ENCODE data around the gene SALL4.

- no peak for TF ChIP-seq SNAI2 (CRISPR knock-in tag; IDR thresholded peaks at IDR 0.05)
- no peak for TF ChIP-seq ARNTL (CRISPR knock-in tag; IDR thresholded peaks at IDR 0.05; ENCODE audit: borderline replicate concordance, low read depth)
- TF ChIP-seq GLIS3 (CRISPR knock-in tag; IDR thresholded peaks at IDR 0.05): no peak
- TF ChIP-seq PPARA (CRISPR knock-in tag; IDR thresholded peaks at IDR 0.05; ENCODE audit: borderline replicate concordance): no peak
- TF ChIP-seq ZFP30 (CRISPR knock-in tag; IDR thresholded peaks at IDR 0.05): no peak
- TF ChIP-seq ZC3H10 (CRISPR knock-in tag; IDR thresholded peaks at IDR 0.05): no peak
- TF ChIP-seq TOX (CRISPR knock-in tag; IDR thresholded peaks at IDR 0.05; ENCODE audit: borderline replicate concordance): no peak
- TF ChIP-seq POU6F1 (CRISPR knock-in tag; IDR thresholded peaks at IDR 0.05; ENCODE audit: borderline replicate concordance, low read depth): no peak
- TF ChIP-seq ZNF565 (CRISPR knock-in tag; conservative IDR thresholded peaks at IDR 0.05; ENCODE audit: low read depth): no peak
- no peak for TF ChIP-seq ZFP3 (CRISPR knock-in tag; IDR thresholded peaks at IDR 0.05)
- TF ChIP-seq RARB (CRISPR knock-in tag; IDR thresholded peaks at IDR 0.05): no peak
- TF ChIP-seq ISL1 (CRISPR knock-in tag; IDR thresholded peaks at IDR 0.05): no peak
Measured at GRCh38 chr20:51837436-51837835, 35.1 kb upstream of the SALL4 start.

Measured in SK-N-SH treated with all-trans-retinoic acid at 6 μM for 48 hours (cell line).